Naive B cell (primary cell): ENCODE measurements around the gene ZDHHC22. TPM values are rescaled to one million over a fixed set of nuclear protein-coding genes. Genes with fewer than 3 reads are reported as not detected.

ENCODE experiments used
- ATAC-seq, 2 donors: fragments of 150-1000 bp; cut with Tn5 transposase; 2 replicates each; pipeline ENCODE4 v1.10.0; 2021; ENCODE audit warnings: low read depth in 2 of 2, mild to moderate bottlenecking in 2 of 2, moderate library complexity in 2 of 2
- DNase-seq: peaks from one replicate; pipeline ENCODE4 v3.0.0; 2022
- H3K27ac Mint-ChIP-seq, 6 donors: one replicate each; pipeline ENCODE4 v1.8.0; 2020 to 2022; ENCODE audit warnings: mild to moderate bottlenecking in 6 of 6, mixed read lengths in 6 of 6, moderate library complexity in 5 of 6, inconsistent platforms in 2 of 6
- H3K27me3 Mint-ChIP-seq, 3 donors: one replicate each; pipeline ENCODE4 v1.8.0; 2021 to 2022; ENCODE audit warnings: mixed read lengths in 3 of 3, mild to moderate bottlenecking in 1 of 3
- H3K36me3 Mint-ChIP-seq, 2 donors: one replicate each; pipeline ENCODE4 v1.8.0; 2020 to 2022; ENCODE audit warnings: mixed read lengths in 2 of 2, inconsistent platforms in 1 of 2, mild to moderate bottlenecking in 1 of 2
- H3K4me1 Mint-ChIP-seq, 3 donors: one replicate each; pipeline ENCODE4 v1.8.0; 2020 to 2022; ENCODE audit warnings: mixed read lengths in 3 of 3, inconsistent platforms in 1 of 3, mild to moderate bottlenecking in 1 of 3, moderate library complexity in 1 of 3
- H3K4me3 Mint-ChIP-seq, 8 donors: one replicate each; pipeline ENCODE4 v1.8.0; 2020 to 2022; ENCODE audit warnings: mild to moderate bottlenecking in 8 of 8, mixed read lengths in 8 of 8, moderate library complexity in 8 of 8, inconsistent platforms in 2 of 8
- H3K9me3 Mint-ChIP-seq, 7 donors: one replicate each; pipeline ENCODE4 v1.8.0; 2020 to 2022; ENCODE audit warnings: mixed read lengths in 7 of 7, mild to moderate bottlenecking in 5 of 7, inconsistent platforms in 2 of 7, moderate library complexity in 1 of 7
- polyA plus RNA-seq, 6 donors: library from polyadenylated mRNA; unstranded; fragments of 300-500 nt; fragmentation: Illumina TruSeq; gene quantifications; one replicate each; pipeline ENCODE4 v1.2.3, GENCODE V29; 2021; ENCODE audit warnings: low read depth in 6 of 6

ZDHHC22 gene
- polyA plus RNA-seq = not detected

GRCh38 chr14:77141214-77142004 lies at the start of gene ZDHHC22:
Gene ZDHHC22 (minus strand): TSS chr14:77141791. CDS start chr14:77139738, 2,053 bp downstream.
- peaks cover 29 to 37% (median 31%) of the 10 kb centered on the region in 3 donors for H3K4me1 Mint-ChIP-seq
- H3K27me3 Mint-ChIP-seq = peaks cover 68 to 90% (median 88%) of the 10 kb centered on the region in 3 donors
- ATAC-seq = peak; percentile 46 to 54
- no peak for DNase-seq
- peak within 1 kb of the TSS in 1 of 6 donors; percentile 67 for H3K27ac Mint-ChIP-seq
- H3K4me3 Mint-ChIP-seq = peak within 1 kb of the TSS; percentile 73 to 93 (median 84)
- H3K9me3 Mint-ChIP-seq = no peaks in the 10 kb centered on the region
- H3K36me3 Mint-ChIP-seq = no peaks in the 10 kb centered on the region

GRCh38 chr14:77190977-77191376 lies 49.4 kb upstream of the ZDHHC22 start:
- no peaks in the 10 kb centered on the region for H3K36me3 Mint-ChIP-seq
- peaks cover 0 to 2% (median 0%) of the 10 kb centered on the region in 3 donors for H3K4me1 Mint-ChIP-seq
- H3K4me3 Mint-ChIP-seq = no peak overlapping the region

GRCh38 chr14:77189479-77189878 lies 47.9 kb upstream of the ZDHHC22 start:
- ATAC-seq = no peak
- peaks cover 0 to 4% (median 2%) of the 10 kb centered on the region in 3 donors for H3K4me1 Mint-ChIP-seq
- peak overlapping the region in 2 of 6 donors; percentile 5 to 8 for H3K27ac Mint-ChIP-seq
- peaks cover 5 to 46% (median 26%) of the 10 kb centered on the region in 3 donors for H3K27me3 Mint-ChIP-seq
- H3K36me3 Mint-ChIP-seq = no peaks in the 10 kb centered on the region
- H3K4me3 Mint-ChIP-seq = no peak overlapping the region
- no peaks in the 10 kb centered on the region for H3K9me3 Mint-ChIP-seq
- no peak for DNase-seq

More at GRCh38 chr14:77190977-77191376, 49.4 kb upstream of the ZDHHC22 start:
- no peak for ATAC-seq
- H3K9me3 Mint-ChIP-seq = no peaks in the 10 kb centered on the region
- peaks cover 5 to 36% (median 18%) of the 10 kb centered on the region in 3 donors for H3K27me3 Mint-ChIP-seq
- DNase-seq = no peak
- H3K27ac Mint-ChIP-seq = no peak overlapping the region

- Mint-ChIP-seq H3K9me3 (no peaks in the 10 kb centered on the region), H3K4me3 (peak overlapping the region in 1 of 8 donors; percentile 13), H3K4me1 (peaks cover 4 to 10% (median 8%) of the 10 kb centered on the region in 3 donors), H3K27me3 (peaks cover 9 to 61% (median 32%) of the 10 kb centered on the region in 3 donors), H3K27ac (no peak overlapping the region), H3K36me3 (no peaks in the 10 kb centered on the region)
- DNase-seq = no peak
- no peak for ATAC-seq
These were observed 46.0 kb upstream of the ZDHHC22 start for GRCh38 chr14:77187649-77188012.

- Mint-ChIP-seq H3K4me3 (no peak overlapping the region), H3K27me3 (peaks cover 9 to 64% (median 36%) of the 10 kb centered on the region in 3 donors), H3K36me3 (no peaks in the 10 kb centered on the region), H3K4me1 (peaks cover 9 to 12% (median 11%) of the 10 kb centered on the region in 3 donors), H3K9me3 (no peaks in the 10 kb centered on the region), H3K27ac (no peak overlapping the region)
- DNase-seq (no peak), ATAC-seq (no peak)
These were observed 45.5 kb upstream of the ZDHHC22 start for GRCh38 chr14:77186911-77187648.

GRCh38 chr14:77185093-77185465 lies 43.5 kb upstream of the ZDHHC22 start:
- peak overlapping the region in 1 of 8 donors; percentile 20 for H3K4me3 Mint-ChIP-seq
- no peak for ATAC-seq
- DNase-seq = no peak
- H3K36me3 Mint-ChIP-seq = no peaks in the 10 kb centered on the region
- peaks cover 9 to 74% (median 36%) of the 10 kb centered on the region in 3 donors for H3K27me3 Mint-ChIP-seq
- H3K4me1 Mint-ChIP-seq = peaks cover 12 to 21% (median 20%) of the 10 kb centered on the region in 3 donors
- no peak overlapping the region for H3K27ac Mint-ChIP-seq
- peaks cover 0 to under 1% (median 0%) of the 10 kb centered on the region in 7 donors for H3K9me3 Mint-ChIP-seq

GRCh38 chr14:77184396-77185092 lies 43.0 kb upstream of the ZDHHC22 start:
- peaks cover 12 to 21% (median 20%) of the 10 kb centered on the region in 3 donors for H3K4me1 Mint-ChIP-seq
- H3K27me3 Mint-ChIP-seq = peaks cover 9 to 71% (median 32%) of the 10 kb centered on the region in 3 donors
- H3K27ac Mint-ChIP-seq = peak overlapping the region in 1 of 6 donors; percentile 51
- H3K36me3 Mint-ChIP-seq = no peaks in the 10 kb centered on the region
- H3K9me3 Mint-ChIP-seq = peaks cover 0 to 1% (median 0%) of the 10 kb centered on the region in 7 donors
- no peak for ATAC-seq
- H3K4me3 Mint-ChIP-seq = peak overlapping the region in 2 of 8 donors; percentile 33 to 77
- DNase-seq = no peak

- Mint-ChIP-seq H3K27ac (no peak overlapping the region), H3K4me3 (peak overlapping the region in 1 of 8 donors; percentile 33), H3K36me3 (no peaks in the 10 kb centered on the region), H3K27me3 (peaks cover 9 to 65% (median 26%) of the 10 kb centered on the region in 3 donors), H3K4me1 (peaks cover 12 to 21% (median 20%) of the 10 kb centered on the region in 3 donors), H3K9me3 (peaks cover 0 to 1% (median 0%) of the 10 kb centered on the region in 7 donors)
- ATAC-seq = no peak
- no peak for DNase-seq
These were observed 42.3 kb upstream of the ZDHHC22 start for GRCh38 chr14:77183896-77184295.

GRCh38 chr14:77181603-77182437 lies 40.2 kb upstream of the ZDHHC22 start, which contains the start of gene TMEM63C:
Gene TMEM63C (plus strand): TSS chr14:77181798. CDS start chr14:77218814, 37,016 bp downstream.
- Mint-ChIP-seq H3K9me3 (peaks cover 0 to 1% (median 0%) of the 10 kb centered on the region in 7 donors), H3K4me3 (peak within 1 kb of the TSS; percentile 77 to 93 (median 87)), H3K36me3 (no peaks in the 10 kb centered on the region), H3K27me3 (peaks cover 11 to 51% (median 18%) of the 10 kb centered on the region in 3 donors), H3K27ac (peak within 1 kb of the TSS in 4 of 6 donors; percentile 4 to 69 (median 42)), H3K4me1 (peaks cover 12 to 21% (median 20%) of the 10 kb centered on the region in 3 donors)
- ATAC-seq = peak; percentile 75 to 78
- peak; percentile 39 for DNase-seq

GRCh38 chr14:77180726-77181602 lies 39.4 kb upstream of the ZDHHC22 start:
- Mint-ChIP-seq H3K36me3 (no peaks in the 10 kb centered on the region), H3K9me3 (peaks cover 0 to 1% (median 0%) of the 10 kb centered on the region in 7 donors), H3K4me3 (peak overlapping the region; percentile 77 to 93 (median 87)), H3K4me1 (peaks cover 12 to 21% (median 20%) of the 10 kb centered on the region in 3 donors), H3K27ac (peak overlapping the region in 3 of 6 donors; percentile 35 to 69 (median 39)), H3K27me3 (peaks cover 11 to 49% (median 18%) of the 10 kb centered on the region in 3 donors)
- ATAC-seq (no peak), DNase-seq (no peak)

- DNase-seq (no peak), ATAC-seq (no peak)
- Mint-ChIP-seq H3K9me3 (peaks cover 0 to 1% (median 0%) of the 10 kb centered on the region in 7 donors), H3K4me1 (peaks cover 6 to 21% (median 20%) of the 10 kb centered on the region in 3 donors), H3K36me3 (no peaks in the 10 kb centered on the region), H3K27ac (peak overlapping the region in 2 of 6 donors; percentile 2 to 11), H3K27me3 (peaks cover 20 to 30% (median 23%) of the 10 kb centered on the region in 3 donors), H3K4me3 (no peak overlapping the region)
These were observed 37.1 kb upstream of the ZDHHC22 start for GRCh38 chr14:77178656-77179055.
